GM19468 (cell line): Measurements from ENCODE around the gene TGIF1.
"Not testable (repeated sequence)": the region's sequence is repeated elsewhere in the genome, so short reads cannot be mapped to it uniquely, and the experiment has no call there.

Experiments
- ATAC-seq: cut with Tn5 transposase; IDR thresholded peaks from one replicate; pipeline ENCODE4 v1.9.1; 2021; ENCODE audit warnings: mild to moderate bottlenecking, moderate library complexity, moderate number of reproducible peaks; ENCODE audit not compliant: unreplicated experiment; ENCODE audit errors: extremely low read depth

The TGIF1 gene

GRCh38 chr18:3450012-3450798 lies at the start of gene TGIF1:
TSS of gene TGIF1 (plus strand) at chr18:3450172. CDS start at chr18:3450490, 318 bp downstream.
- ATAC-seq = no peak

GRCh38 chr18:3400567-3401296 lies 49.2 kb upstream of the TGIF1 start:
- ATAC-seq = no peak

- peak; percentile 78 for ATAC-seq
Measured at GRCh38 chr18:3401669-3402620, 48.0 kb upstream of the TGIF1 start.

DNA sequence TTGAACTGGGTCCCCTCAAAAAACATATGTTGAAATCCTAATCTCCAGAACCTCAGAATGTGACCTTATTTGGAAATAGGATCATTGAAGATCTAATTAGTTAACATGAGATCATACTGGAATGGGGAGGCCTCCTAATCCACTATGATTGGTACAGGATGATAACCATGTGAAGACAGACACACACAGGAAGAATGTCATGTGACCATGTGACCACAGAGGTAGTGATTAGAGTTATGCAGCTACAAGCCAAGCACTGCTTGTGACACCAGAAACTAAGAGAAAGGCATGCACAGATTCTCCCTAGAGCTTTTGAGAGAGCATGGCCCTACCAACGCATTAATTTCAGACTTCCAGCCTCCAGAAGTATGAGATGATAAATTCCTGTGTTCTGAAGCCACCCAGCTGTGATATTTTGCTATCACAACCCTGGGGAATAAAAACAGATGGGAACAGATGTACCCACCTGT lies 47.0 kb upstream of the TGIF1 start:
- no peak for ATAC-seq

GRCh38 chr18:3405713-3406112 lies 44.3 kb upstream of the TGIF1 start:
- no peak for ATAC-seq

DNA sequence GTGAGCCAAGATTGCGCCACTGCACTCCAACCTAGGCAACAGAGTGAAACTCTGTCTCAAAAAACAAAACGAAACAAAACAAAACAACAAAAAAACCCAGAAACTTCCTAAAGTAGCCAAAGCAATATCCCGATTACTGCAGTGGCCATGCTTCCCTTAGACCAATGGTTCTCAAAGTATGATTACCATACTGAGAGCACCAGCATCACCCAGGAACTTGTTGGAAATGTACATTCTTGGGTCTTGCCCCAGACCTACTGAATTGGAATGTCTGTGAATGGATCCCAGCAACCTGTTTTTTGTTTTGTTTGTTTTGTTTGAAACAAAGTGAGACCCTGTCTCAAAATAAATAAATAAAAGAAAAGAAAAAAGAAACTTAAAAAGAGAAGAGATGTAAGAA lies 41.9 kb upstream of the TGIF1 start:
- no peak for ATAC-seq

DNA sequence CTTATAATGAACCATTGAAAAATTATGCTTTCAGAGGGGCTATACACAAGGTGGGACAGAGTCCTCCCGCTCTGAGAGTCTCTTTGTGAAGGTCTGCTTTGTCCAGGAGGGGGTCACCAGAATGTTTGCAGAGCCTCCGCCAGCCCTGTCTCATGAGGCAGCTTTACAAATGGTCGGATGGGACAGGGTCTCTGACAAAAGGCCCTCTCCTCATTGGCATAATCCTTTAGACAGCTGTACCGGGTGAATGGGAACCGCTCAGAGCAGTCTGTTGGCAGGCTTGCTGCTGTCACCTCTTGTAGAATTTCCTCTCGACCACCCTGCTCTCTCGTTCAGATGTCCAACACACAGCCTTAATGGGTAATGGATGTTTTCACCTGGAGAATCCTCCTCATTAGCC lies 40.2 kb upstream of the TGIF1 start:
- ATAC-seq = no peak

DNA sequence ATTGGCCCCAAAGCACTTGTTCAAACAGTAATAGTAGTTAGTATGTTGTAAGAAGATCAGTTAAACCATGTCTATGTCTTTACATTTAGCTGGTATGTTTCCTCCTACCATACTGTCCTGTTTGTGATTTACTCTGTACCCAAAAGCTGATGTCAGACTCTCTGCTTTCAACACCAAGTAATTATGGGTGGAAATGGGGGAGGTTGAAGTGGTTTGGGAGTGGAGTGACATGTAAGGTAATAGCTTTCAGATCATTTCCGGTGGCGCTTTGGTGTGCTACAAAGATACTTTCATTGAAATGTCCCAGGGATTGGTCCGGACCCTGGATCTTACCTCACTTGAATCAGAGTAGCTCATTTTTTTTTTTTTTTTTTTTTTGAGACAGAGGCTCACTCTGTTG lies 39.7 kb upstream of the TGIF1 start:
- ATAC-seq = no peak

DNA sequence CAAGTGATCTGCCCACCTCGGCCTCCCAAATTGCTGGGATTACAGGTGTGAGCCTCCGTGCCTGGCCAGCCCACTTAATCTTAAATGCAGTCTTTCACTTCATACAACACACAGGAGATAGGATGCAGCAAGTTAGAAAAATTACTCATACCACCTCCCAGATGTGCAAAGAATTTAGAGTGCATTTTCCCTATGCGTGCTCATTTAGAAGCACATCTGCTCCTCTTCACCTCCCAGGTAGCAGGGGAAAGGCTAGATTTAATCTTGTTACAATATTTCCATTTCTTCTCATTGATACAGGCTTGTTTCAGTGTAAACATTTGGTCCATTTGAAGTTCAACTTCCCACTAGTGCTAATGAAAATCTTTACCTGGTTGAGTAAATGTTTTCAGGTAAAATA lies 39.1 kb upstream of the TGIF1 start:
- ATAC-seq = not testable (repeated sequence)

DNA sequence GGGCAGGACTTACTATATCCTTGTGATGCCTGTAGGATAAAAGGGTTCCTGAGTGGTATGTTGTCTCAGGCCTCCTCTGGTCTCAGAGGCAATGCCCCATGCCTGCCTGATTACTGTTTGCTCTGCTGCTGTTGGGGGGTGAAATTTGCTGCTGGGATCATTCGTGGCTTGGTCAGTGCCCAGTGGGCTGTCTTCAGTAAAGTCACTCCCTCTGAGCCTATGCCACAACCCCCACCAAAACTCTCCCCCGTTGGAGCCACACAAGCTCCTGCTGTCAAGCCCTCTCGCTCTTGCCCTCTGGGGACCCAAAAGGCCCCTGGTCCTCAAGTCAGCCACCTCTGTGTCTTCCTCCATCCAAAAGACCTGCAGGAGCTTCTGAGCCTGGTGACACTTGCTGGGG lies 38.6 kb upstream of the TGIF1 start:
- no peak for ATAC-seq

DNA sequence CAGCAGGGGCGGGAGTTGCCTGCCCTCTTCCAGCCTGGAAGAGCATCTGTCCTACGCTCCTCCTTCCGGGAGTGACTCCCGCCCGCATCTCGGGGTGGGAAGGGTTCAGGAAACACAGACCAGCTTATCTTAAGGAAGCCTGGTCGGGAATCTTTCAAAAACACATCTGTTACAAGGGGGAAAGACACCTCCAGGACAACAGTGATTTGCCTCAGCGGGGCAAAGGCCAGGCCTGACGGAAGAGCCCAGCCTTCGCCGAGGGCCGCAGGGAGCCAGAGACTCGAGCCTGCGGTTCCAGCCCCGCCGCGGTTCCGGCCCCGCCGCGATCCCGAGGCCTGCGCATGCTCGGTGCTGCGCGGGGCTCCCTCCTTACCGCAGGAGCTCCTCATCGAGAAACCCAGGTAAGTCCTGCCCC lies 38.1 kb upstream of the TGIF1 start:
- no peak for ATAC-seq

- not testable (repeated sequence) for ATAC-seq
Measured at GRCh38 chr18:3412528-3412927, 37.4 kb upstream of the TGIF1 start.

- no peak for ATAC-seq
Measured at GRCh38 chr18:3415110-3415509, 34.9 kb upstream of the TGIF1 start.

DNA sequence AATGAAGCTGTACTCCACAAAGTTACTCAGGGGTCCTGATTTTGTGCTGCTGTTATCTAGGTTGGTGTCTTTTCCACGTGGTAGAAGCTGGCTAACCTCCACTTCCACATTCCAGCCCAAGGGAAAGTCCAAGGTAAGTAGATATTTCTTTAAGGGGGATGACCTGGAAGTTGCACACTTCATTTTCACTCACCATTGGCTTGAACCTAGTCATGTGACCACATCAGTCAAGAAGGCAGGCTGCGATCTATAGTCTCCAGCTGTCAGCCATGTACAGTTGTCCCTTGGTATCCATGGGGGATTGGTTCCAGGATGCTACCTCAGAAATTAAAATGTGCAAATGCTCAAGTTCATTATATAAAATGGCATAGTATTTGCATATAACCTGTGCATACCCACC lies 31.9 kb upstream of the TGIF1 start:
- ATAC-seq = no peak

DNA sequence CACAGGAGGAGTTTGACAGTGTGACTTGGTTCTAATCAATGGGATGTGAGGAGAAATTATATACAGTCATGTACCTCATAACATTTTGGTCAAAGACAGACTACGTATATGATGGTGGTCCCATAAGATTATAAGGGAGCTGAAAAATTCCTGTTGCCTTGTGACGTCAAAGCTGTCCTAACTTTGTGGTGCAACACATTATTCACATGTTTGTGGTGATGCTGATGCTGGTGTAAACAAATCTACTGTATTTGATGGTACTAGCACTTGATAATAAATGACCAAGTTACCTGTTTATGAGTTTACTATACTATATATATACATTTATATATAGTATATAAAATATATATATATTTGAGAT lies 29.1 kb upstream of the TGIF1 start:
- no peak for ATAC-seq

DNA sequence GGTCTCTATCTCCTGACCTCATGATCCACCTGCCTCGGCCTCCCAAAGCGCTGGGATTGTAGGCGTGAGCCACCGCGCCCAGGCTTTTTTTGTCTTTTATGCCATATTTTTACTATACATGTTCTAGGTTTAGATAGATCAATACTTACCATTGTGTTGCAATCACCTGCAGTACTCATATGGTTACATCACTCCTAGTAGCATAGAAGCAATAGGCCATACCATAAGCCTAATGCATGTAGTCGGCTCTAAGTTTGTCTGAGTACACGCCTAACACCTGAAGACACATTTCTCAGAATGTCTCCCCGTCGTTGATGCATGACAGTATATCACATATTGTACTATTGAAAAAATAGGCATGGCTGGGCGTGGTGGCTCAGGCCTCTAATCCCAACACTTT lies 27.1 kb upstream of the TGIF1 start:
- ATAC-seq = no peak

GRCh38 chr18:3424280-3424890 lies 25.6 kb upstream of the TGIF1 start:
- no peak for ATAC-seq

DNA sequence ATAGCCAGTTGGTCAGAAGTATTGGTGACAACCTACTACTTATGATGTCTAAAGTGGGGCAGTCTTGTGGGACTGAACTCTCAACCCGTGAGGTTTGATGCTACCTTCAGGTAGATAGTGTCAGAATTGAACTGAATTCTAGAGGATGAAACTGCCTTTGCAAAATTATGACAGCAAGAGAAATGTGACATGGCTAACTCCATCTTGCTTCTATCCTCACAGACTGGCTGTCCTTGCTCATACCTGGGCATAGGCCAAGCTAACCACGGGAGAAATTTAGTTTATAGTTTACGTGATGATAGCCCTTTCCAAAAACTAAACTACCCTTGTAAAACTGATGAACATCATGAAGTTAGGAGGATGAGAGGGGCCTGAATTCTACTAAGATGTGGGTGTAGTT lies 24.9 kb upstream of the TGIF1 start:
- no peak for ATAC-seq

DNA sequence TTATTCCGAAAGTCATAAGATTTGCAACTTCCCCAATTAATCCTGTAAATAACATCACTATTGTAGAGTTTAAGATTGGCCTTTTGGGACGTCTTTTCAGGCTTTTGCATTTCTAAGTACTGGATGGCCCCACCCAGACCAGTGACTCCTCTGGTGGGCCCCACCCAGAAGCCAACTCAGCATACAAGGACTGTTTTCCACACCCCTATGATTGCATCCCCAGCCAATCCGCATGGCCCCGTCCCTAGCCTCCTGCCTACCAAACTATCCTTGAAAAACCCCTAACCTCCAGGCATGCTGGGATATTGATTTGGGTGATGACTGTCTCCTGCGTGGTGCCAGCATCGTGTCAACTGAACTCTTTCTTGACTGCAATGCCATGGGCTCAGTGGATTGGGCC lies 24.5 kb upstream of the TGIF1 start:
- no peak for ATAC-seq

DNA sequence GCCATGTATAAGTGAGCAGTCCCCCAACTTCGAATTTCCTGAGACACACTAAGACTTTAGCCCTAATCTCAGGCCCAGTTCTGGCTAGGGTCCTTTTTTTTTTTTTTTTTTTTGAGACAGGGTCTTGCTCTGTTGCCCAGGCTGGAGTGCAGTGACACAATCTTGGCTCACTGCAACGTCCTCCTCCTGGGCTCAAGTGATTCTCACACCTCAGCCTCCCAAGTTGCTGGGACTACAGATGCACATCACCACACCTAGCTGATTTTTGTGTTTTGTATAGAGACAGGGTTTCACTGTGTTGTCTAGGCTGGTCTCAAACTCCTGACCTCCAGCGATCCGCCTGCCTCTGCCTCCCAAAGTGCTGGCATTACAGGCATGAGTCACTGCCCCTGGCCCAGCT lies 23.9 kb upstream of the TGIF1 start:
- no peak for ATAC-seq
